ENCODE data around the gene MEF2B.
A peak's percentile ranks its signal among the peaks of the same experiment; 100 is the strongest.
"Not testable (repeated sequence)": the region's sequence is repeated elsewhere in the genome, so short reads cannot be mapped to it uniquely, and the experiment has no call there.

MEF2B gene

GRCh38 chr19:19155495-19156219, 14.4 kb downstream of the MEF2B start:
- no peak for DNase-seq (ENCODE audit: low read depth)

- no peak for DNase-seq (ENCODE audit: low read depth)
Measured at GRCh38 chr19:19154768-19155494, 15.1 kb downstream of the MEF2B start.

GRCh38 chr19:19152668-19153384, 17.2 kb downstream of the MEF2B start:
- DNase-seq (ENCODE audit: low read depth), result no peak

- no peak for DNase-seq (ENCODE audit: low read depth)
Measured at GRCh38 chr19:19151418-19151817, 18.6 kb downstream of the MEF2B start.

- no peak for DNase-seq (ENCODE audit: low read depth)
Measured at GRCh38 chr19:19149435-19149834, 20.6 kb downstream of the MEF2B start.

- DNase-seq (ENCODE audit: low read depth), result not testable (repeated sequence)
Measured at GRCh38 chr19:19148504-19148903, 21.6 kb downstream of the MEF2B start.

- DNase-seq (ENCODE audit: low read depth), result no peak
Measured at GRCh38 chr19:19147344-19147743, 22.7 kb downstream of the MEF2B start.

GRCh38 chr19:19146865-19147264, 23.2 kb downstream of the MEF2B start:
- DNase-seq (ENCODE audit: low read depth), result no peak

- DNase-seq (ENCODE audit: low read depth), result peak; percentile 31
Measured at GRCh38 chr19:19145684-19146608, 24.1 kb downstream of the MEF2B start.

- DNase-seq (ENCODE audit: low read depth), result no peak
Measured at GRCh38 chr19:19145281-19145680, 24.8 kb downstream of the MEF2B start.

- no peak for DNase-seq (ENCODE audit: low read depth)
Measured at GRCh38 chr19:19142347-19142746, 27.7 kb downstream of the MEF2B start.

GRCh38 chr19:19140476-19140875, 29.6 kb downstream of the MEF2B start:
- no peak for DNase-seq (ENCODE audit: low read depth)

GRCh38 chr19:19139876-19140229, 30.2 kb downstream of the MEF2B start:
- no peak for DNase-seq (ENCODE audit: low read depth)

- DNase-seq (ENCODE audit: low read depth), result peak; percentile 95
Measured at GRCh38 chr19:19138109-19138981, 31.7 kb downstream of the MEF2B start, which contains the start of gene TMEM161A. TMEM161A (minus strand) TSS chr19:19138478; CDS start chr19:19138428, 50 bp downstream.

GRCh38 chr19:19137556-19138108, 32.4 kb downstream of the MEF2B start:
- DNase-seq (ENCODE audit: low read depth), result no peak

GRCh38 chr19:19135713-19136112, 34.4 kb downstream of the MEF2B start:
- not testable (repeated sequence) for DNase-seq (ENCODE audit: low read depth)

GRCh38 chr19:19134687-19135158, 35.3 kb downstream of the MEF2B start:
- DNase-seq (ENCODE audit: low read depth), result no peak

GRCh38 chr19:19133985-19134384, 36.1 kb downstream of the MEF2B start:
- DNase-seq (ENCODE audit: low read depth), result no peak

- DNase-seq (ENCODE audit: low read depth), result no peak
Measured at GRCh38 chr19:19132912-19133311, 37.2 kb downstream of the MEF2B start.

GRCh38 chr19:19131989-19132388, 38.1 kb downstream of the MEF2B start:
- no peak for DNase-seq (ENCODE audit: low read depth)
